GM10266 (cell line): ENCODE results near the gene PLBD1.

Experiments
- DNase-seq: peaks from one replicate; pipeline ENCODE4 v3.0.0; 2012; ENCODE audit errors: extremely low spot score
- CTCF ChIP-seq: IDR thresholded peaks from 2 replicates; pipeline ENCODE4 v1.5.1; 2012; ENCODE audit warnings: mild to moderate bottlenecking, low read depth; ENCODE audit not compliant: control insufficient read depth, insufficient read depth; ENCODE audit errors: missing control alignments

Gene PLBD1

DNA sequence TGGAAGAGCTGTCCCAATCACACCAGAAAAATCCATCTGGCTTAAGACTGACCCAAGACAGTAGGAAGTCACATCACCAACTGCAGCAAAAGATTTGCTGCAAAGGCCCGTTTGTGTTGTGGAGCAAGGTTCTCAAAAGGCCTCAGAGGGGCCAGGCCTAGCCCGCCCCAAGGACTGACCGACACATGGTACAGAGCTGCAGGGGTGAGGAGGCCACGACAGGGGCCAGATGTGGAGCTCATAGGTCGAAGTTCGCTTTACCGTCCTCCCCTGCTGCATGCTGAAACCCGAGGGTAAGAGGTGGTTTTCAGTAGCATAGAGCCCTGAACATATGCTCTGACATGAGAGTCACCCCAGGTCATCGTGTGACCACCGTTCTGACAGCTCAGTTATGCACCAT is 35.5 kb downstream of the PLBD1 start:
- no peak for DNase-seq
- TF ChIP-seq CTCF = no peak

DNA sequence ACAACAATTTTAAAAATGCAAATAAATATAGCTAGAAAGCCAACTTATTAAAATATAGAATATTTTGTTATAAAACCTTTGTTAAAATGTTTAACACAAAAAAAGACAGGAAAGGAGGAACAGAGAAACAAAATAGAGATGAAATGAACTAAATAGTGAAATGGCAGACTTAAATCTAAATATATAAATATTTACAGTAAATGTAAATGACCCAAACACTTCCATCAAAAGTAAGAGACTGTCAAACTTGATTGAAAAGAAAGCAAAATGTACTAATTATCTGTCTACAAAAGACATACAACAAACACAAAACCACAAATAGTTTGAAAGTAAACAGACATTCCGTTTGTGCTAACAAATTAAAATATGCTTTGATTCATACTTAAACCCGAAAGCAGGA is 41.7 kb downstream of the PLBD1 start:
- DNase-seq = no peak
- no peak for TF ChIP-seq CTCF

GRCh38 chr12:14521822-14522221 is 45.9 kb downstream of the PLBD1 start:
- DNase-seq = no peak
- no peak for TF ChIP-seq CTCF

- DNase-seq = no peak
- no peak for TF ChIP-seq CTCF
Observed at GRCh38 chr12:14514946-14515345, 52.7 kb downstream of the PLBD1 start.

- DNase-seq = peak; percentile 14
- TF ChIP-seq CTCF = peak; percentile 45
Observed at GRCh38 chr12:14514154-14514842, 53.4 kb downstream of the PLBD1 start.

GRCh38 chr12:14510574-14510973 is 57.1 kb downstream of the PLBD1 start:
- no peak for TF ChIP-seq CTCF
- DNase-seq = no peak

DNA sequence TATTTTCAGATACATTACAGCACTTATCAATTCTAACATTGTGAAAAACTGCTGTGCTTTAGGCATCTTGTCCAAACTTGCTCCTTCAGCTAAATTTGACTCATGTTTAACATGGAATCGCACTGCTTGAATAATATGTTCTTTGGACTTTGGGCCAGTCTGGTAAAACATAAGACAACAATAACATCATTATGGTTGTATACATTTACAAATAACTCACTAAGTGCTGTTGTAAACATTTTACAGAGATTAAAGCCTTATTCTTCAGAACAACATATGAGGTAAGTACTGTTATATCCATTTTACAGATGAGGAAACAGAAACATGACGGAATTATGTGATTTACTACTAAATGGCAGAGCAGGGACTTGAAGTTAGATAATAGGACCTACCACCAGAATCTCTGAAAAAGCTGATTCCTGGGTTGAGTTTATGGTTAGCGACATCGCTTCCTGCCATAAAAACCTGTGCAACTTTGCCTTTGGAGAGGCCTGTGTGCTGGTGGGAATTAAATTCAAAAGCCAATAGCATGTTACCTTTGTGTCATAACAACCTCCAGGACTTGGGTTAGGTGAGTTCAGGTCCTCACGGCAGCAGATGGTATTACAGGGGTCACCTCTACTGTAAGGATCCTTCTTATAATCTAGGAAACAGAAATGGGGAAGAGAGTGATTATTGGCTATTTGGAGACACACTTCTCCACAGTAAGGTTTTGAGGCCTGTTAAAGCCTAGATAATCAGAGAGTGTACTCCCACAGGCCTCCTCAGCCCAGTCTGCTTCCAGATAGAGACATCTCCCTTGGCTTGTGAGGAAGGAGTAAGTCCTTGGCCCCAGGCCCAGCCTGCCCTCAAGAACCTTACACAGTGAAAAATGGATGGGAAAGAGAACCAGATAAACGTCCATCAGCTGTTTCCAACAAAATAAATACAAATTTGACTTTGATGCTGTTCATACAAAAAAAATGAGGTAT is 61.8 kb downstream of the PLBD1 start:
- no peak for TF ChIP-seq CTCF
- no peak for DNase-seq
